Pulmonary artery endothelial cell (primary cell): ENCODE data around the gene RFNG. TPM values are rescaled to one million over a fixed set of nuclear protein-coding genes. Genes with fewer than 3 reads are reported as not detected.

Source experiments
- DNase-seq: peaks from one replicate; pipeline ENCODE4 v3.0.0-alpha.2; 2011; ENCODE audit warnings: low read depth, low spot score
- total RNA-seq: library from RNA; depleted of rRNA; stranded (reverse); fragments of >200 nt; gene quantifications from 2 replicates; pipeline ENCODE4 v1.2.3, GENCODE V29; 2014

RFNG gene
- total RNA-seq, 1 donor from 2014 or later = 29.9 TPM

- DNase-seq = no peak
These were observed 26.8 kb upstream of the RFNG start for GRCh38 chr17:82078433-82078832.

DNA sequence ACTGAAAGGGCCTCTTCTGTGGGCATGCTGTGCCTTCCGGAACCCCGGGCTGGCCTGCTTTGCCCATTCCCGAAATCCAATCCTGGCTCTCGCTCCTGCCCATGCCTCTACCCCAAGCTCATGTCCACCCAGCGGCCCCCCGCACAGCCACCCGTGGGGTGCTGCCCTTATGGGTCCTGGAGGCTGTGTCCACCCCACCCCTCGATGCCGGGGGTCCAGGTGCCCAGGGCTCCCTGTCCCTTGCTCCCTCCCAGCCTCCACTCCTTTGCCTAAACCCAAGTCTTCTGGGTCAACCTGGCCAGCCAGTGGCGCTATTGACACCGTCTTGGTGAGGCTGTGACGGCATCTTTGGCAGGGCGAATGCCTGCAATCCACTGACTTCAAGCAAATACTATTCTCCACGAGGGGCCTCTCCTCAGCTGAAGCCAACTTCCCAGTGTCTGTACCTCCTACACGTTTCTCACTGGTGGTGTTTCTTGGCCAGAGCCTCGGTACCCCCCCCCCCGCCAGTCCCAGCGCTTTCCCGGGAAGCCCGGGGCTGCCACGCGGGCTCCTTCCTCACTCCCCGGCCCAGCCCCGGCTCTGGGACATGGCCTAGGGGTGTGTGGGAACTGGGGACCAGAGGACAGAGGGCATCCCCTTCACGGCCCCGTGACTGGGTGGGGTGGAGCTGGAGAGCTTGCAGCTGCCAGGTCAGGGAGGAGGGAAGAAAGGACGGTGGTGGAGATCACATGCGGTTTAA is 26.2 kb upstream of the RFNG start:
- DNase-seq = no peak

DNA sequence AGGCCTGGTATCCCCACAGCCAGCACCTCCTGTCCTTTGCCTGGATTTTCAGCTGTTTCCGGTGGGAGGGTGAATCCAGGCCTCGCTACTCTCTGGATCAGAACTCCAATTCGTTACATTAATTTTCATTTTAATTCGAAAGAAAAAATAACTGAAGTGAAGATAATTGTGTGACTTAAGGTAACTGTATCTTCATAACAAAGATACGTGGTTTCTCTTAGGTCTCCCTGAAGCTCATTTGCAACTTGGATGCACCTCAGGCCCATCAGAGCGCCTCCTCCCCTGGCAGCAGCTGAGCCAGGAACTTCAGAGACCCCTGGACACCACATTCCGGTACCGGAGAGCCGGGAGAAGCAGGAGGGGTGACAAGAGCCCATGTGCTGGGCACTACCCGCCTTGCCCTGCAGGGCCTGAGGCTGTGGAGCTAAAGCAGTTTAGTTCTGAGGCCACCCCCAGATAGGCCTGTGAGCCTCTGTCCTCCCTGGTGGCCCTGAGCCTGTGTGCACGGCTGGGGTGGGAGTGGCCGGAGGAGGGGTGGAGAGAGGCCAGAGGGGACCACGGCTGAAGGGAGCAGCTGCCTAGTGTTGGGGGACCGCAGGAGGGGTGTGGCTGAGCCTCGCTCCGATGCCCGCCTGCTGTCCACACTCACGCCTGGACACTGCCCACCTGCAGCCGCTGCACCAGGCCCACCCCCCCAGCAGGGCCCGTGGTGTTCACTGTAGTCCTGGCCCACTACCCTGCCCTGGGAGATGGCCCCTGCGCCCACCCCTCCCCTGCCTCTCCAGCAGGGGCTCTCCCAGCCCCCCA is 25.4 kb upstream of the RFNG start:
- no peak for DNase-seq

DNA sequence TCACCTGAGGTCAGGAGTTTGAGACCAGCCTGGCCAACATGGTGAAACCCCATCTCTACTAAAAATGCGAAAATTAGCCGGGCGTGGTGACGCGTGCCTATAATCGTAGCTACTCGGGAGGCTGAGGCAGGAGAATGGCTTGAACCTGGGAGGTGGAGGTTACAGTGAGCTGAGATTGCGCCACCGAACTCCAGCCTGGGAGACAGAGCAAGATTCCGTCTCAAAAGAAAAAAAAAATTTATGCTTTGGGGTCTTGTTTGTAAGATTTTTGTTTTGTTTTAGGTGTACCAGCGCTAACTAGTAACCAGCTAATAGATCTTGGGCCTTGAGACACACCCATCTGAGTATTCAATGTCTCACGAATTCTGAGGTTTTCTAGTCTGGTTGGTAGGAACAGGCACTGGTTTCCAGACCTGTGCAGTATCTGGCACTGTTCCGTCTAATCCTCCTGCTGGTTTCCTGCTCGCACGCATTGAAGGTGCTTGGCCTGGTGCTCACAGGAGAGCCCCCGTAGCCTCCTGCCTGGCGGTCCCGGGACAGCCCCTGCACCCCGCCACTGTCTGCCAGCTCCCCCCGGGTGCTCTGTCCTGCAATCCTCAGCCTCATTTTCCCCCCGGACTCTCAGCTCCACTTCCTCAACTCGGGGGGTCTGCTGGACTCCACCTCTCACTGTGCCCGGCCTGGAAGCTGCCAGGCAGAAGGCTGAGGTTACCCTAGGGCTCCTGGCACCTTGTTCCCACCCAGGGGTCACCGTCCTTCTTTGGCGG is 24.6 kb upstream of the RFNG start:
- DNase-seq = no peak

GRCh38 chr17:82073446-82073845 is 21.8 kb upstream of the RFNG start:
- DNase-seq = no peak

GRCh38 chr17:82072827-82073226 is 21.2 kb upstream of the RFNG start:
- DNase-seq = no peak

DNA sequence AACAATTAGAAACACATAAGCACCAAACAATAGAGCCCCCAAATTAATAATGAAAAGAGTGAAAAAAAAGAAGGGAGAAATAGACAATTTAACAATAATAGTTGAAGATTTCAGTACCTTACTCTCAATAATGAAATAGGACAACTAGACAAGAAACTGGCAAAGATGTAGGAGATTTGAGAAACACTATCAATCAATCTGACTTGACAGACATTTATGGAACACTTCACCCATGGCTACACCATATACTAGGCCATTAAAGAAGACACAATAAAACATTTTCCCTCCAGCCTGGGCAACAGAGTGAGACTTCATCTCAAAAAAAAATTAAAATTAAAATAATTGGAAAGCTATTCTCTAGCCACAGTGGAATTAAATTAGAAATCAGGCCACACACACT is 19.0 kb upstream of the RFNG start:
- no peak for DNase-seq

GRCh38 chr17:82065638-82066303 is 14.2 kb upstream of the RFNG start, which contains the start of gene DUS1L:
TSS of gene DUS1L (minus strand) at chr17:82065804. CDS start at chr17:82065059, 745 bp downstream.
- no peak for DNase-seq

GRCh38 chr17:82065193-82065637 is 13.6 kb upstream of the RFNG start:
- DNase-seq = no peak

GRCh38 chr17:82064433-82065192 is 13.0 kb upstream of the RFNG start:
- no peak for DNase-seq

DNA sequence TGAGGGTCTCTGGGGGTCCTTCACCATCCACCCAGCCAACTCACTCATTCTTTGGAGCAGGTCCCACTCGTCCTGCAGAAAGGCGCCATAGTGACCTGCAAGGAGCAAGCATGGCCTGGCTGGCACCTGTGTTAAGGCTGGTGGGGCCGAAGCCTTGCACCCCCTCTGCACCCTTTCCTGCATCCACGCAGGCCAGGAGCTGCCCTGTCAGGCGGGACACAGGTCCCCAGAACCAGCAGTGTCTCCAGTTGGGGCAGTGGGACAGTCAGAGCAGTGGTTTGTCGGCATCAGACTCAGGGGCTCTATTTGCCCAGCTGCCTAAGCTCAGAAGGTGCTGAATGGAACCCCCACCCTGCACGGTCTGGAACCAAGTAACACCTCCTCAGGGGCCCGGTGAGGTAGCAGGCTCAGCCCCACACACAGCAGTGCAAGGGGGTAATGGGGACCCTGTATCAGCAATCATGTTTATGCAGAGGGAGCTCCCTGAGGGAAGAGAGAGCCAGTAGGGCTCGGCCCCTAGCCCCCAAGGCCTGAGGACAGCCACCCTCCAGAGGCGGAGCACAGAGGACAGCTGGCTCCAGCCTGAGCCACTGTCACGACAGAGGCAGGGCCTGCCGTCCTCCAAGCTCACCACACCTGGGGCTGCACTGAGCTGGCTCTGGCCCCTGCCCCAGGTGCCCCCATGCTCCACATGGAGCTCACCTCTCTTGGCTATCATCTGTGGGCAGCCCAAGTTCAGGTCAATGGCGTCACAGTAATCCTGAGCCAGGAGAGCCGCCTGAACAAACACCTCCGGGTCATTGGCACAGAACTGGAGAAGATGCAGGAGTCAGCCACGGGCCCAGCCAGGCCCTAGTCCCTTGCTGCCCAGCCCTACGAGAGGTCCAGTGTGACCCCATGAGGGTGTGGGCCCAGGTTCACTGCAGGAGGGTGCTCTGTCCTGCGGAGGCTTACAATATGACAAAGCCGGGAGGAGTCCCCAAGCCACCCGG is 12.1 kb upstream of the RFNG start:
- no peak for DNase-seq

DNA sequence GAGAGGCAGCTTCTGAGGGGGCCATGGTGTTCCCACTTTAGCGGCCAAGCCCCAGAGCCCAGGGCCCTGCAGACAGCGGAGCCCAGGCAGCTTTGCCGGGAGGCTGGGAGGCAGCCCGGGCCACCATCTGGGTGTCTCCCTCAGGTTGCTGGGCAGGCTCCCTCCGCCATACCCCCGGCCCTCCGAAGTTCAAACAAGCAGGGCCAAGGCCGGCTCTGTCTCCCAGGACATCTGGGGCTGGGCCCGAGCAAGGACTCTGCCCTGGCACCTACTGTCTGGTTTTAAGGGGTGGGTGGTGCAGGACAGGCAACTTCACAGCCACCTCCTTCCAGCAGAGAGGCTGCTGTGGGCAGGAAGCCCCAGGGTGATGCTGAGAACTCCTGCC is 11.4 kb upstream of the RFNG start:
- DNase-seq = no peak

DNA sequence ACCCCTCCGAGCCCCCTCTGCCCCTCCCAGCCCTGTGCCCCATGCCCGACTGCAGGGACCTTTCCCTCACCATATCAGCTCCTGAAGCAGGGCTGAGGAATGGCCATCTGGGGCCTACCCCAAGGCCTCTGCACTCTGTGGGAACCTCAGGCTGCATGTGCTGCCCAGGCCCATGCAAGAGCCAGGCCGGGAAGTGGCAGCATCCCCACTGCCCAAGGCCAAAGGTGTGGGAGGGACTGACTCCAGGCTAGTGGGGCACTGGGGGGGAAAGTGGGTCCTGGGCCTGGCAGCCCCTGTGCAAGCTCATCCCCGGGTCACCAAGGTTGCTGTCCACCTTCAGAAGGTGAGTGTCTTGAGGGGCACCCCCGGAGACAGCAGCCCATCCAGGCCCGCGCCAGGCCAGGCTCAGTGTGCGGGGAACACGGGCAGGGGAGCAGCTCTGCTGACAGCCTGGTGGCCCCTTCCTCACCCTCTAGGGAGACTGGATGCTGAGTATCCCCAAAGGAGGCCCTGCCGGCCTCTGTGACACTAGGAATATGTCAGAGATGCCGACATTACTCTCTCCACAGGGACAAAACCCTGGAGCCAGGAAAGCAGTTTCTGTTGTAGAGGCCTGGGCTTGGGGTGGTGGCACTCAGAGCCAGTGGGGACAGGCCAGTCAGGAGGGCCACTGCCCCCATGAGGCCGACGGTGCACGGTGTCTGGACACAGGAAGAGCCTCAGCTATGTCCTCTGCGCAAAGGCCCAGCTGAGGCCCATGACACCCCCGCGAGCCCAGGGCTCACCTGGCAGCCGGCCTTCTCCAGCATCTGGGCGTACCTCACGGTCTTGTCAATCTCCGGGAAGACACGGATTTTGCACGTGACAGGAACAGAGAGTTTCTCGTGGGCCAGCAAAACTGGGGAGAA is 10.7 kb upstream of the RFNG start:
- no peak for DNase-seq

DNA sequence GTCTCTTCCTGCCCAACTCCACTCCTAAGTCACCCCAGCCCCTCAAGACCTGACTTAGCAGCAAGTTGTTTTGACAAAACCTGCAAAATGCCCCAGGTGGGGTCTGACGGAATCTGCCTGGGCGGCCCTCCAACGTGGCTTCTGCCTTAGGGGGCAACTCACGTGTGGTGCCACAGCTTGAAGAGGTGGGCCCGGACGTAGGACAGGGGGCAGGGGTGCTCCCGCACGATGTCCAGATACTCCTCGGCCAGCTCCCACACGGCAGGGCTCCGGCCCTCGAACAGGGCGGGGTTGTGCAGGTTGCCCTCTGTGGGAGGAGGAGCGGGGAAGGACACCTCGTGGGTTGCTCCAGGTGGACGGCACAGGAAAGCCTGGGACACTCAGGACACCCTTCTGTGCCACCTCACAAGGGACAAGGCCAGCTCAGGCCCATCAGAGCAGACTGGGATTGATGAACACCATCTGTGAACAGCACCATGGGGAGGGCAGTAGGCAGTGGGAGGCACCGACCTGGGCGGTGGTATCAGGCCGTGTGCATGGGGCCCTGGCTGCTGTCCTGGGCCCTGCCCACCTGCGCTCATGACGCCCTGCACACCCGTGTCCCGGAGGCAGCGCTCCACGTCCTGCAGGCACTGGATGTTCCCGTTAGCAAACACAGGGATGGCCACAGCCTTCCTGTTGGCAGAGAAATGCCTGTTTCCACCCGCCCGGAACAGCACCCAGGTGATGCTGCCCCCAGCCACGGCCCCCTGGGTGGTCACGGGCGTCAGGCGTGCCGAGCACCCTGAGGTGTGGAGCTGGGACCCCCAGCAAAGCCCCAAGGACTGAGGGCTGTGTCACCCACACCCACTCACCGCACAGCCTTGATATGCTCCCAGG is 9.7 kb upstream of the RFNG start:
- no peak for DNase-seq

DNA sequence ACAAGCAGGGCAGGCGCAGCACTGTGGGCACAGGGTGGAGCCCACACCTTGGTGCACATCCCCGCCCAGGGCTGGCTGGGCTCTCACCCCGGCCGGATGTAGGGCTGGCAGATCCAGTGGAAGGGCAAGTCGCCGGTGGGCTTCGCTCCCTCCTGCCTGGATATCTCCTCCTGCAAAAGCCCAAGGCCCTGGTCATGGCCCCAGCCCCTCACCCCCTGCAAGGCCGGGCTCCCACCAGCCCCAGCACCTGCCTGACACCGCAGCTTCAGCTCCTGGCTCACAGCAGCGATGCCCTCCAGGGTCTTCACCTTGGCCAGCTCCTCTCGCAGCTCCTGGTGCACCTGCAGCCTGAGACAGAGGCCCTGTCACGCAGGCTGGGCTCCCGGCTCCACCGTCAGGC is 9.0 kb upstream of the RFNG start:
- no peak for DNase-seq

DNA sequence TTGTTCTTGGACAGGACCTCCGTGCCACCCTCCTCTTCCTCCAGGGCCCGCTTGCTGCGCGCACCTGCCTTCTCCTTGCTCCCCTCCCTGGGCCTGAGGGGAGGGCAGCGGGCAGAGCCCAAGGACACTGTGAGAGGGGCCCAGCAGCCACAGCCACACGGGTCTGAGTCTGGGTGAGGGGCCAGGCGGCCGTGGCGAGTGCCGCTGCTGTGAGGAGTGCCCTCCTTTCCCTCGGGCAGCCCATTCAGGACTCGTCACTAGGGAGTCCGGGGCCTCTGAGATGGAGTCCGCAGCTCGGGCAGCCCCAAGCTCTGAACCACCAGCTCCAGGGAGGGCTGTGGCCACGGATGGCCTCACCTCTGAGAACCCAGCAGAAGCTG is 8.4 kb upstream of the RFNG start:
- no peak for DNase-seq

- DNase-seq = no peak
These were observed 7.8 kb upstream of the RFNG start for GRCh38 chr17:82059272-82060000.
